Breast epithelium (tissue), 3 donors: Measurements from ENCODE around the gene NUDT1.

Experiments used
- CTCF ChIP-seq, 3 donors: fragments of 450-650 bp; IDR thresholded peaks; one replicate each; pipeline ENCODE4 v1.5.1; 2016 to 2017; ENCODE audit warnings: antibody characterized with exemption in 3 of 3, mild to moderate bottlenecking in 3 of 3, moderate library complexity in 3 of 3
- POLR2A ChIP-seq: fragments of 450-650 bp; IDR thresholded peaks from one replicate; pipeline ENCODE4 v1.6.1; 2016; ENCODE audit warnings: antibody characterized with exemption, mild to moderate bottlenecking, moderate library complexity

DNA sequence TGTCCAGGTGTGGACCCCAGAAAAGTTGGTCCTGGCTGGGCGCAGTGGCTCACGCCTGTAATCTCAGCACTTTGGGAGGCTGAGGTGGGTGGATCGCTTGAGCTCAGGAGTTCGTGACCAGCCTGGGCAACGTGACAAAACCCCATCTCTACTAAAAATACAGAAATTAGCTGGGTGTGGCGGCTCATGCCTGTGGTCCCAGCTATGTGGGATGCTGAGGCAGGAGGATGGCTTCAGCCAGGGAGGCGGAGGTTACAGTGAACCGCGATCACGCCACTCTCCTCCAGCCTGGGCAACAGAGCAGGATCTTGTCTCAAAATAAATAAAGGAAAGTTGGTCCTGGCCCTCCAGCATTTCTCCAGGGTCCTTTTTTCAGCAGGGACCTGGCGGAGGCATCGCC lies 1.4 kb downstream of the NUDT1 start:
- TF ChIP-seq POLR2A: no peak
- TF ChIP-seq CTCF (IDR thresholded peaks at IDR 0.05): no peak
